Stimulated activated CD8-positive, alpha-beta memory T cell treated with anti-CD3 and anti-CD28 coated beads, Interleukin-7, amount 100 ng/mL, for 1 hour (primary cell): ENCODE data around the gene CXorf51B.
"Not testable (repeated sequence)": the region's sequence is repeated elsewhere in the genome, so short reads cannot be mapped to it uniquely, and the experiment has no call there.

Source experiments
- DNase-seq, 2 donors: peaks; one replicate each; pipeline ENCODE4 v3.0.0-alpha.2; 2020; ENCODE audit warnings: low read depth in 2 of 2

CXorf51B gene

DNA sequence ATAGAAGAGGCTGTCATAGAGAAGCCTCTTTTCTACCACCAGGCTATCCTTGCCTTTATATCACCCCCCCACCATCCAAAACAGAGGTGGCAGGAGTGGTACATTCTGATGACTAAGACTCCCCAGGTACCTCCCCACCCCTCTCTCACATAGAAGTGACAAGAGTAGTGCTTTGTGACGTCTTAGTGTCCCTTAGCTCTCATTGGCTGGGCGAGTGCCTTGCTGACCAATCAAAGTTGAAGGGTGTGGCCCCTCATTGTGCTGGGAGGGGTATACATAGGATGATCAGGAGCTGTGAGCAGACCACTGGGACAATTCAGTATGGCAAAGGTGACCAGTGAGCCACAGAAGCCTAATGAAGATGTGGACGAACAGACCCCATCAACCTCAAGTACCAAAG lies at the start of gene CXorf51B:
CXorf51B (plus strand) TSS at position 301 of the 400 bp plus-strand sequence; CDS start at position 322, 21 bp downstream.
- DNase-seq = not testable (repeated sequence)

DNA sequence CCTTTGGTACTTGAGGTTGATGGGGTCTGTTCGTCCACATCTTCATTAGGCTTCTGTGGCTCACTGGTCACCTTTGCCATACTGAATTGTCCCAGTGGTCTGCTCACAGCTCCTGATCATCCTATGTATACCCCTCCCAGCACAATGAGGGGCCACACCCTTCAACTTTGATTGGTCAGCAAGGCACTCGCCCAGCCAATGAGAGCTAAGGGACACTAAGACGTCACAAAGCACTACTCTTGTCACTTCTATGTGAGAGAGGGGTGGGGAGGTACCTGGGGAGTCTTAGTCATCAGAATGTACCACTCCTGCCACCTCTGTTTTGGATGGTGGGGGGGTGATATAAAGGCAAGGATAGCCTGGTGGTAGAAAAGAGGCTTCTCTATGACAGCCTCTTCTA lies 5.1 kb downstream of the CXorf51B start, which contains the start of gene CXorf51A:
CXorf51A (minus strand) TSS at position 101 of the 400 bp plus-strand sequence; CDS start at position 80, 21 bp downstream.
- DNase-seq = not testable (repeated sequence)

DNA sequence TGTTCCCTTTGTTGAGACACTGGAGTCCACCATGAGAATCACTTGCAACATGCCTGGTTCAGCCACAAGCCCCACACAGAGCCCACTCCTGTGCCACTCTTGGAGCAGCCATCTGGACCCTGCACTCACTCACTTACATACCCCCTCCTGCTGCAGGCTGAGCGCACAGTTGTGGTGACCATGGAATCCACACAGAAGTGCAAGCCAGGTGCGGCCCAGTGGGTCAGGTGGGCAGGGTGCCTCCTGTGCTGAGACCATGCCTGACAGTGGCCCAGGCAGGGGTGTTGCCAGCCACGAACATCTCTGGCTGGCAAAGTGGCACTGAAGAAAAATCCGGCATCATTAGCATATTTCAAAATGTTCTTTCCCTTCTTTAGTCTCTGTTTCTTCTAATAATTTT lies 22.4 kb downstream of the CXorf51B start:
- no peak for DNase-seq

DNA sequence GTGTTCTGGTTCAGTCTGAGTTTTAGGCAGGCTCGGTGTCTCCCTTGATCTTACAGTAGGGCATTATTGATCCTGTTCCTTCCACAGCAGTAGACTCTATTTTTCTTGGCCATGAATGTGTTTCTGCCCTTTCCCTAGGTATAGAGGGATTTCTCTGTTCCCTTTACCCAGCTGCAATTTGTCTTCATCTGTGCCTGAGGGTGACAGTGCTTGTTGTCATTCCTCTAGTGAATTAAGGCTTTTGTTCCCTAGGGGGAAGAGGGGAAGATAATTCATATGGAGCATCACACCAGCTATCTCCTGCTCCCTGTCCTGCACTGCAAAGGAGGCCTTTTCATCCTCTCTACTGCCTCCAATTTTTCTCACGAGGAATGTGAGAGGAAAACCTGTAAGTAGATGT lies 44.7 kb downstream of the CXorf51B start:
- no peak for DNase-seq
